ENCODE measurements around the gene OTOS.

Gene OTOS

GRCh38 chr2:240163844-240164574, 23.6 kb upstream of the OTOS start:
- no peaks in the 10 kb centered on the region for H3K36me3 ChIP-seq (ENCODE audit: control insufficient read depth, low read length)
- no peak overlapping the region for H3K4me3 ChIP-seq (ENCODE audit: low read length)
- TF ChIP-seq CTCF (IDR thresholded peaks at IDR 0.05; ENCODE audit: low read depth, low read length, poor library complexity, severe bottlenecking), result no peak
- no peak for TF ChIP-seq EZH2phosphoT487 (IDR thresholded peaks at IDR 0.05; ENCODE audit: borderline replicate concordance, low read length)
- H3K79me2 ChIP-seq (ENCODE audit: control insufficient read depth, low read length), result no peaks in the 10 kb centered on the region
- H3K9me2 ChIP-seq (replicated peaks; ENCODE audit: control insufficient read depth, low read length), result no peaks in the 10 kb centered on the region
- no peak overlapping the region for H3K4me2 ChIP-seq (ENCODE audit: low read length)
- no peaks in the 10 kb centered on the region for H3F3A ChIP-seq (ENCODE audit: control insufficient read depth, insufficient read depth)
- no peaks in the 10 kb centered on the region for H3K4me1 ChIP-seq (ENCODE audit: control insufficient read depth, low read length)
- no peaks in the 10 kb centered on the region for H4K20me1 ChIP-seq (ENCODE audit: control insufficient read depth, insufficient read depth, low read depth, low read length)
- H3K27ac ChIP-seq (ENCODE audit: low read depth, low read length), result no peak overlapping the region
- H3K27me3 ChIP-seq (ENCODE audit: control insufficient read depth, low read length), result no peaks in the 10 kb centered on the region
- no peaks in the 10 kb centered on the region for H3K9me3 ChIP-seq (ENCODE audit: control insufficient read depth, insufficient read depth, low read length)

- H3F3A ChIP-seq (ENCODE audit: control insufficient read depth, insufficient read depth), result no peaks in the 10 kb centered on the region
- H3K36me3 ChIP-seq (ENCODE audit: control insufficient read depth, low read length), result no peaks in the 10 kb centered on the region
- H3K9me3 ChIP-seq (ENCODE audit: control insufficient read depth, insufficient read depth, low read length), result no peaks in the 10 kb centered on the region
- H3K9me2 ChIP-seq (replicated peaks; ENCODE audit: control insufficient read depth, low read length), result no peaks in the 10 kb centered on the region
- no peaks in the 10 kb centered on the region for H3K27me3 ChIP-seq (ENCODE audit: control insufficient read depth, low read length)
- no peak overlapping the region for H3K4me2 ChIP-seq (ENCODE audit: low read length)
- H3K4me3 ChIP-seq (ENCODE audit: low read length), result no peak overlapping the region
- no peaks in the 10 kb centered on the region for H3K79me2 ChIP-seq (ENCODE audit: control insufficient read depth, low read length)
- no peak for TF ChIP-seq EZH2phosphoT487 (IDR thresholded peaks at IDR 0.05; ENCODE audit: borderline replicate concordance, low read length)
- TF ChIP-seq CTCF (IDR thresholded peaks at IDR 0.05; ENCODE audit: low read depth, low read length, poor library complexity, severe bottlenecking), result no peak
- H3K27ac ChIP-seq (ENCODE audit: low read depth, low read length), result no peak overlapping the region
- no peaks in the 10 kb centered on the region for H4K20me1 ChIP-seq (ENCODE audit: control insufficient read depth, insufficient read depth, low read depth, low read length)
- H3K4me1 ChIP-seq (ENCODE audit: control insufficient read depth, low read length), result no peaks in the 10 kb centered on the region
Observed at GRCh38 chr2:240162939-240163714, 22.7 kb upstream of the OTOS start.

GRCh38 chr2:240162531-240162930, 22.1 kb upstream of the OTOS start:
- no peak overlapping the region for H3K4me2 ChIP-seq (ENCODE audit: low read length)
- no peaks in the 10 kb centered on the region for H3F3A ChIP-seq (ENCODE audit: control insufficient read depth, insufficient read depth)
- no peaks in the 10 kb centered on the region for H3K36me3 ChIP-seq (ENCODE audit: control insufficient read depth, low read length)
- H4K20me1 ChIP-seq (ENCODE audit: control insufficient read depth, insufficient read depth, low read depth, low read length), result no peaks in the 10 kb centered on the region
- H3K27ac ChIP-seq (ENCODE audit: low read depth, low read length), result no peak overlapping the region
- H3K4me3 ChIP-seq (ENCODE audit: low read length), result no peak overlapping the region
- H3K9me2 ChIP-seq (replicated peaks; ENCODE audit: control insufficient read depth, low read length), result no peaks in the 10 kb centered on the region
- no peaks in the 10 kb centered on the region for H3K27me3 ChIP-seq (ENCODE audit: control insufficient read depth, low read length)
- no peaks in the 10 kb centered on the region for H3K79me2 ChIP-seq (ENCODE audit: control insufficient read depth, low read length)
- TF ChIP-seq CTCF (IDR thresholded peaks at IDR 0.05; ENCODE audit: low read depth, low read length, poor library complexity, severe bottlenecking) (no peak), EZH2phosphoT487 (IDR thresholded peaks at IDR 0.05; ENCODE audit: borderline replicate concordance, low read length) (no peak)
- H3K9me3 ChIP-seq (ENCODE audit: control insufficient read depth, insufficient read depth, low read length), result no peaks in the 10 kb centered on the region
- H3K4me1 ChIP-seq (ENCODE audit: control insufficient read depth, low read length), result no peaks in the 10 kb centered on the region
